Gastroesophageal sphincter (tissue), 4 donors: ENCODE data around the gene SLAMF7. TPM values are rescaled to one million over a fixed set of nuclear protein-coding genes. Genes with fewer than 3 reads are reported as not detected.

Experiments used
- ATAC-seq: fragments of 150-250 bp; one replicate; pipeline ENCODE4 v1.9.1; 2016; ENCODE audit warnings: mild to moderate bottlenecking, moderate library complexity
- H3K27ac ChIP-seq, 4 donors: fragments of 200-600 bp; sonication (generic) in 3 of 4; 1 replicate in 3 of 4; 2 replicates in 1 of 4; pipeline ENCODE4 v1.5.1; 2016 to 2019
- H3K27me3 ChIP-seq: fragments of 200-600 bp; sonication (generic); one replicate; pipeline ENCODE4 v1.5.1; 2019
- H3K36me3 ChIP-seq, 2 donors: fragments of 200-600 bp; sonication (generic); one replicate each; pipeline ENCODE4 v1.5.1; 2019; ENCODE audit warnings: control low read depth in 1 of 2
- H3K4me1 ChIP-seq, 3 donors: fragments of 200-600 bp; sonication (generic); 1 replicate in 2 of 3; 2 replicates in 1 of 3; pipeline ENCODE4 v1.5.1; 2016 to 2019; ENCODE audit warnings: control low read depth in 2 of 3
- H3K4me3 ChIP-seq, 2 donors: fragments of 200-600 bp; sonication (generic); one replicate each; pipeline ENCODE4 v1.5.1; 2019; ENCODE audit warnings: mild to moderate bottlenecking in 1 of 2, moderate library complexity in 1 of 2
- H3K9me3 ChIP-seq, 3 donors: fragments of 200-600 bp; sonication (generic); one replicate each; pipeline ENCODE4 v1.5.1; 2017 to 2019; ENCODE audit warnings: control low read depth in 2 of 3
- EP300 ChIP-seq: sonication (generic); formaldehyde crosslinking; IDR thresholded peaks from one replicate; pipeline ENCODE4 v1.6.1; 2017; ENCODE audit warnings: antibody characterized with exemption, mild to moderate bottlenecking
- POLR2A ChIP-seq, 2 donors: fragments of 450-650 bp; IDR thresholded peaks; one replicate each; pipeline ENCODE4 v1.6.1; 2017; ENCODE audit warnings: antibody characterized with exemption in 2 of 2, mild to moderate bottlenecking in 2 of 2, moderate library complexity in 1 of 2
- POLR2AphosphoS5 ChIP-seq: sonication (generic); formaldehyde crosslinking; IDR thresholded peaks from one replicate; pipeline ENCODE4 v1.6.1; 2017; ENCODE audit warnings: antibody characterized with exemption
- WGBS, 2 donors: methylation state at CpG; one replicate each; pipeline ENCODE4 v1.1.5; 2018; ENCODE audit warnings: low coverage in 1 of 2; 5-methylcytosine and 5-hydroxymethylcytosine counted together
- total RNA-seq, 4 donors: library from RNA; depleted of rRNA; stranded (reverse); fragments of >200 nt; gene quantifications; one replicate each; pipeline ENCODE4 v1.1.0, GENCODE V29; 2016
- TF ChIP-seq, protein P1 (sequence below), 4 experiments: fragments of 200-600 bp in 2 of 4; fragments of 450-650 bp in 2 of 4; sonication (generic) in 1 of 4; IDR thresholded peaks; one replicate each; pipeline ENCODE4 v1.5.1; 2017 to 2019; ENCODE audit warnings: antibody characterized with exemption in 4 of 4, mild to moderate bottlenecking in 2 of 4, moderate library complexity in 2 of 4

SLAMF7 gene
- total RNA-seq, 4 donors from 2014 or later: 0.62 to 3.5 (median 0.67) TPM; not detected in 1

GRCh38 chr1:160801836-160802580, 63.0 kb downstream of the SLAMF7 start:
- Histone ChIP-seq H3K4me1 (no peaks in the 10 kb centered on the region), H3K9me3 (peaks cover 0 to 11% (median 0%) of the 10 kb centered on the region in 3 donors), H3K36me3 (no peaks in the 10 kb centered on the region), H3K4me3 (no peak overlapping the region), H3K27ac (no peak overlapping the region), H3K27me3 (no peaks in the 10 kb centered on the region)
- no peak for ATAC-seq
- TF ChIP-seq, protein P1, sequence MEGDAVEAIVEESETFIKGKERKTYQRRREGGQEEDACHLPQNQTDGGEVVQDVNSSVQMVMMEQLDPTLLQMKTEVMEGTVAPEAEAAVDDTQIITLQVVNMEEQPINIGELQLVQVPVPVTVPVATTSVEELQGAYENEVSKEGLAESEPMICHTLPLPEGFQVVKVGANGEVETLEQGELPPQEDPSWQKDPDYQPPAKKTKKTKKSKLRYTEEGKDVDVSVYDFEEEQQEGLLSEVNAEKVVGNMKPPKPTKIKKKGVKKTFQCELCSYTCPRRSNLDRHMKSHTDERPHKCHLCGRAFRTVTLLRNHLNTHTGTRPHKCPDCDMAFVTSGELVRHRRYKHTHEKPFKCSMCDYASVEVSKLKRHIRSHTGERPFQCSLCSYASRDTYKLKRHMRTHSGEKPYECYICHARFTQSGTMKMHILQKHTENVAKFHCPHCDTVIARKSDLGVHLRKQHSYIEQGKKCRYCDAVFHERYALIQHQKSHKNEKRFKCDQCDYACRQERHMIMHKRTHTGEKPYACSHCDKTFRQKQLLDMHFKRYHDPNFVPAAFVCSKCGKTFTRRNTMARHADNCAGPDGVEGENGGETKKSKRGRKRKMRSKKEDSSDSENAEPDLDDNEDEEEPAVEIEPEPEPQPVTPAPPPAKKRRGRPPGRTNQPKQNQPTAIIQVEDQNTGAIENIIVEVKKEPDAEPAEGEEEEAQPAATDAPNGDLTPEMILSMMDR (IDR thresholded peaks at IDR 0.05): no peak
- no peak for TF ChIP-seq POLR2A (IDR thresholded peaks at IDR 0.05)
- TF ChIP-seq POLR2AphosphoS5: no peak
- TF ChIP-seq EP300: no peak
- WGBS, 2 donors: 67 to 87% methylated on average over 3 of the region's 43 CpGs

Other genes starting within 250 kb of the SLAMF7 start
- 1 to 10 TPM in 1 of 4 donors, under 1 TPM in 2, not detected in 1; 0.49 to 1.2 (median 0.62) TPM for gene SLAMF6, start 216.0 kb upstream of the SLAMF7 start, total RNA-seq
- gene CD84, start 159.8 kb upstream of the SLAMF7 start, total RNA-seq: 1 to 10 TPM; 3.0 to 6.7 (median 4.3) TPM
- gene SLAMF1, start 92.2 kb upstream of the SLAMF7 start, total RNA-seq: 1 to 10 TPM in 2 of 4 donors, under 1 TPM in 1, not detected in 1; 0.12 to 2.8 (median 1.2) TPM
- 1 to 10 TPM in 3 of 4 donors, not detected in 1; 2.2 to 8.5 (median 4.5) TPM for gene CD48, start 27.4 kb upstream of the SLAMF7 start, total RNA-seq
- 1 to 10 TPM in 1 of 4 donors, under 1 TPM in 2, not detected in 1; 0.27 to 2.4 (median 0.62) TPM for gene LY9, start 56.9 kb downstream of the SLAMF7 start, total RNA-seq
- under 1 TPM in 3 of 4 donors, not detected in 1; 0.15 to 0.47 (median 0.27) TPM for gene CD244, start 123.6 kb downstream of the SLAMF7 start, total RNA-seq
- 1 to 10 TPM in 1 of 4 donors, under 1 TPM in 1, not detected in 2; 0.46 to 1.9 TPM for gene ITLN1, start 145.9 kb downstream of the SLAMF7 start, total RNA-seq
- gene ITLN2, start 215.6 kb downstream of the SLAMF7 start, total RNA-seq: not detected